Measurements from ENCODE around the gene LRP3. TPM values are rescaled to one million over a fixed set of nuclear protein-coding genes. Genes with fewer than 3 reads are reported as not detected.
"Not testable (repeated sequence)": the region's sequence is repeated elsewhere in the genome, so short reads cannot be mapped to it uniquely, and the experiment has no call there.

The LRP3 gene, protein sequence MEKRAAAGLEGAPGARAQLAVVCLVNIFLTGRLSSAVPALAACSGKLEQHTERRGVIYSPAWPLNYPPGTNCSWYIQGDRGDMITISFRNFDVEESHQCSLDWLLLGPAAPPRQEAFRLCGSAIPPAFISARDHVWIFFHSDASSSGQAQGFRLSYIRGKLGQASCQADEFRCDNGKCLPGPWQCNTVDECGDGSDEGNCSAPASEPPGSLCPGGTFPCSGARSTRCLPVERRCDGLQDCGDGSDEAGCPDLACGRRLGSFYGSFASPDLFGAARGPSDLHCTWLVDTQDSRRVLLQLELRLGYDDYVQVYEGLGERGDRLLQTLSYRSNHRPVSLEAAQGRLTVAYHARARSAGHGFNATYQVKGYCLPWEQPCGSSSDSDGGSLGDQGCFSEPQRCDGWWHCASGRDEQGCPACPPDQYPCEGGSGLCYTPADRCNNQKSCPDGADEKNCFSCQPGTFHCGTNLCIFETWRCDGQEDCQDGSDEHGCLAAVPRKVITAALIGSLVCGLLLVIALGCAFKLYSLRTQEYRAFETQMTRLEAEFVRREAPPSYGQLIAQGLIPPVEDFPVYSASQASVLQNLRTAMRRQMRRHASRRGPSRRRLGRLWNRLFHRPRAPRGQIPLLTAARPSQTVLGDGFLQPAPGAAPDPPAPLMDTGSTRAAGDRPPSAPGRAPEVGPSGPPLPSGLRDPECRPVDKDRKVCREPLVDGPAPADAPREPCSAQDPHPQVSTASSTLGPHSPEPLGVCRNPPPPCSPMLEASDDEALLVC
- polyA plus RNA-seq (2012; ENCODE audit: insufficient read depth, insufficient read length, low read depth): 152 TPM

DNA sequence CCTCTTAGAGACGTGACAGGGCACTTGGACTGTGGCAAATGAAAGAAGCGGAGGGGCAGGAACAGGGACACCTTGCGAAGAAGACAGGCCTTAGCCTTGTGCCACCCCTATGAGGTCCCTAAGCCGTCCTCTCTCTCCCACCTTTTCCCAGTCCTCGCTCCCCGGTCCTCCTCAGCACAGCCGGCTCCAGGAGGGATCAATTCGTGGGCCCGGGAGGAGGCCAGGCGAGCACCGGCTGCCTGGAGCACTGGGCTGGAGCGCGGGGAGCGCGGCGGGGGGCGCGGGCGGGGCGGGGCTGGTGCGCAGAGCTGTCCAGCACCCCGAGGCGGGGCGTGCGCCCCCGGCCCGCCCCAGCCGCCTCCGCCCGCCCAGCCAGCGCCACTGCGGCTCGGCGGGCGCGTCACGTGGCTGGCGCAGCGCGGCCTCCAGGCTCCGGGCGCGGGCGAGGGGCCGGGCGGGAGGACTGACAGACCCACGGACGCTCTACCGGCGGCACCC is at the start of gene LRP3:
LRP3 (plus strand) TSS at position 466 of the 498 bp plus-strand sequence. CDS start 456 bp downstream, outside the sequence.
- Histone ChIP-seq H3K27me3 (no peaks in the 10 kb centered on the region), H3K4me1 (no peaks in the 10 kb centered on the region), H3K9me3 (no peaks in the 10 kb centered on the region), H3K36me3 (peaks cover 16% of the 10 kb centered on the region), H3K4me3 (ENCODE audit: low read depth, low read length) (peak within 1 kb of the TSS; percentile 71)
- TF ChIP-seq, protein P1, sequence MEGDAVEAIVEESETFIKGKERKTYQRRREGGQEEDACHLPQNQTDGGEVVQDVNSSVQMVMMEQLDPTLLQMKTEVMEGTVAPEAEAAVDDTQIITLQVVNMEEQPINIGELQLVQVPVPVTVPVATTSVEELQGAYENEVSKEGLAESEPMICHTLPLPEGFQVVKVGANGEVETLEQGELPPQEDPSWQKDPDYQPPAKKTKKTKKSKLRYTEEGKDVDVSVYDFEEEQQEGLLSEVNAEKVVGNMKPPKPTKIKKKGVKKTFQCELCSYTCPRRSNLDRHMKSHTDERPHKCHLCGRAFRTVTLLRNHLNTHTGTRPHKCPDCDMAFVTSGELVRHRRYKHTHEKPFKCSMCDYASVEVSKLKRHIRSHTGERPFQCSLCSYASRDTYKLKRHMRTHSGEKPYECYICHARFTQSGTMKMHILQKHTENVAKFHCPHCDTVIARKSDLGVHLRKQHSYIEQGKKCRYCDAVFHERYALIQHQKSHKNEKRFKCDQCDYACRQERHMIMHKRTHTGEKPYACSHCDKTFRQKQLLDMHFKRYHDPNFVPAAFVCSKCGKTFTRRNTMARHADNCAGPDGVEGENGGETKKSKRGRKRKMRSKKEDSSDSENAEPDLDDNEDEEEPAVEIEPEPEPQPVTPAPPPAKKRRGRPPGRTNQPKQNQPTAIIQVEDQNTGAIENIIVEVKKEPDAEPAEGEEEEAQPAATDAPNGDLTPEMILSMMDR (IDR thresholded peaks at IDR 0.05; ENCODE audit: low read depth, low read length): no peak
- DNase-seq: peak; percentile 78

- Histone ChIP-seq H3K36me3 (no peaks in the 10 kb centered on the region), H3K27me3 (no peaks in the 10 kb centered on the region), H3K4me3 (ENCODE audit: low read depth, low read length) (no peak overlapping the region), H3K9me3 (no peaks in the 10 kb centered on the region), H3K4me1 (no peaks in the 10 kb centered on the region; the same call in 1 of the 2 replicates)
- no peak for DNase-seq
- TF ChIP-seq, protein P1 (IDR thresholded peaks at IDR 0.05; ENCODE audit: low read depth, low read length): no peak
These were observed 47.9 kb upstream of the LRP3 start for GRCh38 chr19:33146209-33146608.

DNA sequence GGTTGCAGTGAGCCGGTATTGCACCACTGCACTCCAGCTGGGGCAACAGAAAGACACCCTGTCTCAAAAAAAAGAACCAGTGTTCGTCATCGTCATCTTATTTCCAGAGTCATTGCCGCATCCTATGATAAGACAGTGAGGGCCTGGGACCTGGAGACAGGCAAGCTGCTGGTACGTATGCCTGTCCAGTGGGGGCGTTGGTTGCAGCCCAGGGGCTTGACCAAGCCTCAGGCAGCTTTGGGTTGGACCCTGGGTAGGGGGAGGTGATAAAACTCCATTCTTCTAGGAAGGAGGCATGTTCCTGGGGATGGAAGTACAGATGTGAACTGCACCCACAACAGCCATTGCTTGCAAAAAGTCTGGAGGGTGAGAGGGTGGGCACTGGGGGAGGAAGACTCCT is 46.6 kb upstream of the LRP3 start:
- no peak for DNase-seq
- H3K27me3 ChIP-seq: no peaks in the 10 kb centered on the region
- no peaks in the 10 kb centered on the region for H3K9me3 ChIP-seq
- no peaks in the 10 kb centered on the region; the same call in 1 of the 2 replicates for H3K4me1 ChIP-seq
- TF ChIP-seq, protein P1 (IDR thresholded peaks at IDR 0.05; ENCODE audit: low read depth, low read length): no peak
- no peaks in the 10 kb centered on the region for H3K36me3 ChIP-seq
- no peak overlapping the region for H3K4me3 ChIP-seq (ENCODE audit: low read depth, low read length)

DNA sequence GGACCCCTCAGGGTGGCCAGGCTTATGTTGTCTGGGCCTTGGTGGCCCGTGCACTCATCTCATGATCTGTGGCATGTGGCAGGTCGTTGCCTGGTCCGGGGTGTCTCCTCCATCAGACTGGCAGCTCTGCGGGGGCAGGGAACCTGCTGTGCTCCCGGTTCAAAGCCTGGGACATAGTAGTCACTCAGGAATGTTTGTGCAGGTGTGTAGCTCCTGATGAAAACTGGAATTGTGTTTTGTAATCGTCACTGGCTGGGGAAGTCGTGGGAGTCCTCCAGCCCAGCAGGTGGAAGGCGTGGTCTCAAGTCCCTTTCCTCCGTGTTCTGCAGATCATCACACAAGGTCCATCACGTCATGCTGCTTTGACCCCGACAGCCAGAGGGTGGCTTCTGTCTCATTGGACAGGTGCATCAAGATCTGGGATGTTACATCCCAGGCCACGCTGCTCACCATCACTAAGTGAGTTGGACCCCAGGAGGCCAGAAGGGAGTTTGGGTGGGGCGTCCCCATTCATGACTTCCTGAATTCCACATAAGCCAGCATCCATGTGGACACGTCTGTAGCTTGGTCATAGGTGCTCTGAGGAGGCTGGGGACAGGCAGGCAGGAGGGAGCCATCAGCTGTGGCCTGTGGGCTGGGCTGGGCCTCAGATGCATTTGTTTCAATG is 43.1 kb upstream of the LRP3 start:
- Histone ChIP-seq H3K36me3 (no peaks in the 10 kb centered on the region), H3K4me1 (no peaks in the 10 kb centered on the region), H3K9me3 (no peaks in the 10 kb centered on the region), H3K27me3 (no peaks in the 10 kb centered on the region), H3K4me3 (ENCODE audit: low read depth, low read length) (no peak overlapping the region)
- TF ChIP-seq, protein P1 (IDR thresholded peaks at IDR 0.05; ENCODE audit: low read depth, low read length): no peak
- DNase-seq: no peak

DNA sequence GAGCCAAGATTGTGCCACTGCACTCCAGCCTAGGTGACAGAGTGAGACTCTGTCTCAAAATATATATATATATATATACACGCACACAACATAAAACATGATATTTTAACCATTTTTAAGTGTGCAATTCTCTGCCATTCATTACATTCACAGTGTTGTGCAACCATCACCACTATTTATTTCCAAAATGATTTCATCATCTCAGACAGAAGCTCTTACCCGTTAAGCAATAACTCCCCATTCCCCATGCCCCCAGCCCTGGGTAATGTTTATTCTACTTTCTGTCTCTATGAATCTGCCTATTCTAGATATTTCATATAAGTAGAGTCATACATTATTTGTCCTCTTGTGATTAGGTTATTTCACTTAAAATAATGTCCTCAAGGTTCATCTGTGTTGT is 42.0 kb upstream of the LRP3 start:
- Histone ChIP-seq H3K4me3 (ENCODE audit: low read depth, low read length) (no peak overlapping the region), H3K27me3 (no peaks in the 10 kb centered on the region), H3K9me3 (no peaks in the 10 kb centered on the region), H3K36me3 (no peaks in the 10 kb centered on the region), H3K4me1 (no peaks in the 10 kb centered on the region)
- TF ChIP-seq, protein P1 (IDR thresholded peaks at IDR 0.05; ENCODE audit: low read depth, low read length): no peak
- DNase-seq: no peak

DNA sequence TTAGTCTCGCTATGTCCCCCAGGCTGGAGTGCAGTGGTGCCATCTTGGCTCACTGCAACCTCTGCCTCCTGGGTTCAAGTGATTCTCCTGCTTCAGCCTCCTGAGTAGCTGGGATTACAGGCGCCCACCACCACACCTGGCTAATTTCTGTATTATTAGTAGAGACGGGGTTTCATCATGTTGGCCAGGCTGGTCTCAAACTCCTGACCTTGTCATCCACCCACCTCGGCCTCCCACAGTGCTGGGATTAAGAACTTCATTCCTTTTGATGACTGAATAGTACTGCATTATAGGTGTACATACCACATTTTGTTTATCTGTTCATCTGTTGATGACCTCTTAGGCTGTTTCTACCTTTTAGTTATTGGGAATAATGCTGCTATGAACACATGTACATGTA is 41.5 kb upstream of the LRP3 start:
- H3K4me3 ChIP-seq (ENCODE audit: low read depth, low read length); H3K36me3 ChIP-seq; DNase-seq; H3K27me3 ChIP-seq; H3K4me1 ChIP-seq; H3K9me3 ChIP-seq: not testable (repeated sequence)

DNA sequence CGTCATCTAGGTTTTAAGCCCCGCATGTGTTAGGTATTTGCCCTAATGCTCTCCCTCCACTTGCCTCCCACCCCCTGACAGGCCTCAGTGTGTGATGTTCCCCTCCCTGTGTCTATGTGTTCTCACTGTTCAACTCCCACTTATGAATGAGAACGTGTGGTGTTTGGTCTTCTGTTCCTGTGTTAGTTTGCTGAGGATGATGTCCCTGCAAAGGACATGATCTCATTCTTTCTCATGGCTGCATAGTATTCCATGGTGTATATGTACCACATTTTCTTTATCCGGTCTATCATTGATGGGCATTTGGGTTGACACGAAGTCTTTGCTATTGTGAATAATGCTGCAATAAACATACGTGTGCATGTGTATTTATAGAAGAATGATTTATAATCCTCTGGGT is 39.8 kb upstream of the LRP3 start:
- H3K4me1 ChIP-seq; H3K36me3 ChIP-seq; H3K27me3 ChIP-seq; H3K9me3 ChIP-seq; DNase-seq; H3K4me3 ChIP-seq (ENCODE audit: low read depth, low read length): not testable (repeated sequence)
